ENCODE measurements around the gene ITGB7. TPM values are rescaled to one million over a fixed set of nuclear protein-coding genes. Genes with fewer than 3 reads are reported as not detected.

The ITGB7 gene
- total and polyA plus RNA-seq, 10 of the 15 experiments (the other 5 are each of a cell fraction or from before 2014, with no cell fraction given), result 54.5 to 487 (median 252) TPM

DNA sequence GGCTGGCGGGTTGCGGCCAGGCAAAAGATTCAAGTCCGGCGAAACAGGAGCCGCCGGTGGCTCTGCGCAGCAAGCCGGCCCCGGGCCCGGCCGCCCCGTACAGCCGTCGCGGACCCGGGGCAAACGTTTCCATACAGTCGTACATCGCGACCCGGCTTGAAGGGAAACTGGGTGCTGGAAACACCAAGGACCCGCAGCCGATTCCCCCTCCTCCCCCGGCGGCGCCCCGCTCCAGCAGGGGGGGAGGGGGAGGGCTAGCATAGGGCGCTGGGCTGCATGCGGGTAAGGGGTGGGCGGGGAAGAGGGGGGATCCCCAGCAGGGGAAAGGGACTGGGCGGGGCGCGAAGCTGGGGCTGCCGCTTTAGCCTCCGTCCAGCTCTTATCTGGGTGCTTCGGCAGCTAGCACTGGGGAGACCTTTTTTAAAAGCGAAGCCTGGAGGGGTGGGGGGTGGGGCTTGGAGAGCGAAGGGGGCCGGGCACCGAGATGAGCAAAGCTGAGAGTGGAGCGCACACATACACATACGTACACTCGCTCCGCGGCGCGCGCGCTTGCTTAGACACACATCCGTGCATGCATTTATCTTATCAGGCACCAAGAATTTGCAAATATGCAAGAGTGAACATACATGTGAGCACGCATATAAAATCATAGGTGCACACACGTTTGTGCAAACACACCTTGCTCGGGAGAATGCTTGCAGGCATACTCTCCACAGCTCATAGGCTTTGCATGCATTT lies 13.1 kb upstream of the ITGB7 start (continued):
- TF ChIP-seq, protein P1, sequence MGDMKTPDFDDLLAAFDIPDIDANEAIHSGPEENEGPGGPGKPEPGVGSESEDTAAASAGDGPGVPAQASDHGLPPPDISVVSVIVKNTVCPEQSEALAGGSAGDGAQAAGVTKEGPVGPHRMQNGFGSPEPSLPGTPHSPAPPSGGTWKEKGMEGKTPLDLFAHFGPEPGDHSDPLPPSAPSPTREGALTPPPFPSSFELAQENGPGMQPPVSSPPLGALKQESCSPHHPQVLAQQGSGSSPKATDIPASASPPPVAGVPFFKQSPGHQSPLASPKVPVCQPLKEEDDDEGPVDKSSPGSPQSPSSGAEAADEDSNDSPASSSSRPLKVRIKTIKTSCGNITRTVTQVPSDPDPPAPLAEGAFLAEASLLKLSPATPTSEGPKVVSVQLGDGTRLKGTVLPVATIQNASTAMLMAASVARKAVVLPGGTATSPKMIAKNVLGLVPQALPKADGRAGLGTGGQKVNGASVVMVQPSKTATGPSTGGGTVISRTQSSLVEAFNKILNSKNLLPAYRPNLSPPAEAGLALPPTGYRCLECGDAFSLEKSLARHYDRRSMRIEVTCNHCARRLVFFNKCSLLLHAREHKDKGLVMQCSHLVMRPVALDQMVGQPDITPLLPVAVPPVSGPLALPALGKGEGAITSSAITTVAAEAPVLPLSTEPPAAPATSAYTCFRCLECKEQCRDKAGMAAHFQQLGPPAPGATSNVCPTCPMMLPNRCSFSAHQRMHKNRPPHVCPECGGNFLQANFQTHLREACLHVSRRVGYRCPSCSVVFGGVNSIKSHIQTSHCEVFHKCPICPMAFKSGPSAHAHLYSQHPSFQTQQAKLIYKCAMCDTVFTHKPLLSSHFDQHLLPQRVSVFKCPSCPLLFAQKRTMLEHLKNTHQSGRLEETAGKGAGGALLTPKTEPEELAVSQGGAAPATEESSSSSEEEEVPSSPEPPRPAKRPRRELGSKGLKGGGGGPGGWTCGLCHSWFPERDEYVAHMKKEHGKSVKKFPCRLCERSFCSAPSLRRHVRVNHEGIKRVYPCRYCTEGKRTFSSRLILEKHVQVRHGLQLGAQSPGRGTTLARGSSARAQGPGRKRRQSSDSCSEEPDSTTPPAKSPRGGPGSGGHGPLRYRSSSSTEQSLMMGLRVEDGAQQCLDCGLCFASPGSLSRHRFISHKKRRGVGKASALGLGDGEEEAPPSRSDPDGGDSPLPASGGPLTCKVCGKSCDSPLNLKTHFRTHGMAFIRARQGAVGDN (IDR thresholded peaks at IDR 0.05), result 0 out of 2 replicates have a peak, but pooled peaks have one; percentile 1
- TF ChIP-seq CBFB (IDR thresholded peaks at IDR 0.05; ENCODE audit: low read depth), result no peak
- no peak for TF ChIP-seq ZNF274 (IDR thresholded peaks at IDR 0.05; ENCODE audit: insufficient read depth, insufficient read length)
- TF ChIP-seq RUNX3 (IDR thresholded peaks at IDR 0.05; ENCODE audit: low read length), result no peak
- TF ChIP-seq LARP7 (IDR thresholded peaks at IDR 0.05), result no peak; the same call in 1 of the 2 replicates
- TF ChIP-seq NRF1 (conservative IDR thresholded peaks at IDR 0.05; ENCODE audit: low read depth, low read length), result no peak
- TF ChIP-seq KDM1A (IDR thresholded peaks at IDR 0.05; ENCODE audit: borderline replicate concordance), result no peak
- no peak for TF ChIP-seq JUND (IDR thresholded peaks at IDR 0.05; ENCODE audit: low read depth, low read length)
- TF ChIP-seq POU2F2 (IDR thresholded peaks at IDR 0.05; ENCODE audit: borderline replicate concordance, low read depth, low read length), result peak; percentile 45; the same call in 1 of the 3 replicates
- no peak for TF ChIP-seq GATAD2B (conservative IDR thresholded peaks at IDR 0.05; ENCODE audit: low read depth)
- TF ChIP-seq TBL1XR1 (IDR thresholded peaks at IDR 0.05; ENCODE audit: low read depth, low read length), result no peak
- TF ChIP-seq, protein P2, sequence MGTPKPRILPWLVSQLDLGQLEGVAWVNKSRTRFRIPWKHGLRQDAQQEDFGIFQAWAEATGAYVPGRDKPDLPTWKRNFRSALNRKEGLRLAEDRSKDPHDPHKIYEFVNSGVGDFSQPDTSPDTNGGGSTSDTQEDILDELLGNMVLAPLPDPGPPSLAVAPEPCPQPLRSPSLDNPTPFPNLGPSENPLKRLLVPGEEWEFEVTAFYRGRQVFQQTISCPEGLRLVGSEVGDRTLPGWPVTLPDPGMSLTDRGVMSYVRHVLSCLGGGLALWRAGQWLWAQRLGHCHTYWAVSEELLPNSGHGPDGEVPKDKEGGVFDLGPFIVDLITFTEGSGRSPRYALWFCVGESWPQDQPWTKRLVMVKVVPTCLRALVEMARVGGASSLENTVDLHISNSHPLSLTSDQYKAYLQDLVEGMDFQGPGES (IDR thresholded peaks at IDR 0.05), result no peak
- TF ChIP-seq NFIC (IDR thresholded peaks at IDR 0.05; ENCODE audit: low read depth, low read length), result no peak
- TF ChIP-seq ATF7 (IDR thresholded peaks at IDR 0.05; ENCODE audit: low read depth), result no peak
- TF ChIP-seq, protein P3, sequence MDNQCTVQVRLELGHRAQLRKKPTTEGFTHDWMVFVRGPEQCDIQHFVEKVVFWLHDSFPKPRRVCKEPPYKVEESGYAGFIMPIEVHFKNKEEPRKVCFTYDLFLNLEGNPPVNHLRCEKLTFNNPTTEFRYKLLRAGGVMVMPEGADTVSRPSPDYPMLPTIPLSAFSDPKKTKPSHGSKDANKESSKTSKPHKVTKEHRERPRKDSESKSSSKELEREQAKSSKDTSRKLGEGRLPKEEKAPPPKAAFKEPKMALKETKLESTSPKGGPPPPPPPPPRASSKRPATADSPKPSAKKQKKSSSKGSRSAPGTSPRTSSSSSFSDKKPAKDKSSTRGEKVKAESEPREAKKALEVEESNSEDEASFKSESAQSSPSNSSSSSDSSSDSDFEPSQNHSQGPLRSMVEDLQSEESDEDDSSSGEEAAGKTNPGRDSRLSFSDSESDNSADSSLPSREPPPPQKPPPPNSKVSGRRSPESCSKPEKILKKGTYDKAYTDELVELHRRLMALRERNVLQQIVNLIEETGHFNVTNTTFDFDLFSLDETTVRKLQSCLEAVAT (IDR thresholded peaks at IDR 0.05), result no peak
- TF ChIP-seq, protein P4, sequence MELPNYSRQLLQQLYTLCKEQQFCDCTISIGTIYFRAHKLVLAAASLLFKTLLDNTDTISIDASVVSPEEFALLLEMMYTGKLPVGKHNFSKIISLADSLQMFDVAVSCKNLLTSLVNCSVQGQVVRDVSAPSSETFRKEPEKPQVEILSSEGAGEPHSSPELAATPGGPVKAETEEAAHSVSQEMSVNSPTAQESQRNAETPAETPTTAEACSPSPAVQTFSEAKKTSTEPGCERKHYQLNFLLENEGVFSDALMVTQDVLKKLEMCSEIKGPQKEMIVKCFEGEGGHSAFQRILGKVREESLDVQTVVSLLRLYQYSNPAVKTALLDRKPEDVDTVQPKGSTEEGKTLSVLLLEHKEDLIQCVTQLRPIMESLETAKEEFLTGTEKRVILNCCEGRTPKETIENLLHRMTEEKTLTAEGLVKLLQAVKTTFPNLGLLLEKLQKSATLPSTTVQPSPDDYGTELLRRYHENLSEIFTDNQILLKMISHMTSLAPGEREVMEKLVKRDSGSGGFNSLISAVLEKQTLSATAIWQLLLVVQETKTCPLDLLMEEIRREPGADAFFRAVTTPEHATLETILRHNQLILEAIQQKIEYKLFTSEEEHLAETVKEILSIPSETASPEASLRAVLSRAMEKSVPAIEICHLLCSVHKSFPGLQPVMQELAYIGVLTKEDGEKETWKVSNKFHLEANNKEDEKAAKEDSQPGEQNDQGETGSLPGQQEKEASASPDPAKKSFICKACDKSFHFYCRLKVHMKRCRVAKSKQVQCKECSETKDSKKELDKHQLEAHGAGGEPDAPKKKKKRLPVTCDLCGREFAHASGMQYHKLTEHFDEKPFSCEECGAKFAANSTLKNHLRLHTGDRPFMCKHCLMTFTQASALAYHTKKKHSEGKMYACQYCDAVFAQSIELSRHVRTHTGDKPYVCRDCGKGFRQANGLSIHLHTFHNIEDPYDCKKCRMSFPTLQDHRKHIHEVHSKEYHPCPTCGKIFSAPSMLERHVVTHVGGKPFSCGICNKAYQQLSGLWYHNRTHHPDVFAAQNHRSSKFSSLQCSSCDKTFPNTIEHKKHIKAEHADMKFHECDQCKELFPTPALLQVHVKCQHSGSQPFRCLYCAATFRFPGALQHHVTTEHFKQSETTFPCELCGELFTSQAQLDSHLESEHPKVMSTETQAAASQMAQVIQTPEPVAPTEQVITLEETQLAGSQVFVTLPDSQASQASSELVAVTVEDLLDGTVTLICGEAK (IDR thresholded peaks at IDR 0.05; ENCODE audit: borderline replicate concordance), result no peak
- TF ChIP-seq TARDBP (IDR thresholded peaks at IDR 0.05; ENCODE audit: borderline replicate concordance), result no peak
- no peak for TF ChIP-seq FOXM1 (IDR thresholded peaks at IDR 0.05; ENCODE audit: low read depth, low read length)
- TF ChIP-seq KAT2A (conservative IDR thresholded peaks at IDR 0.05; ENCODE audit: control insufficient read depth, low read depth, low read length), result no peak
- no peak for TF ChIP-seq BCL11A (IDR thresholded peaks at IDR 0.05; ENCODE audit: low read depth, low read length)
- TF ChIP-seq YBX1 (IDR thresholded peaks at IDR 0.05), result no peak

Measured in GM12878 (cell line).